H9 (cell line): Measurements from ENCODE around the gene IL3RA. TPM values are rescaled to one million over a fixed set of nuclear protein-coding genes. Genes with fewer than 3 reads are reported as not detected.

Experiments
- DNase-seq: peaks from one replicate; pipeline ENCODE4 v3.0.0-alpha.2; 2017
- H2AFZ ChIP-seq: one replicate; pipeline ENCODE4 v1.6.1; 2013; ENCODE audit warnings: mild to moderate bottlenecking, low read length, control low read depth, moderate library complexity
- H2AK5ac ChIP-seq: 2 replicates; pipeline ENCODE4 v1.6.1; 2013; ENCODE audit warnings: low read length, control low read depth, mixed read lengths; ENCODE audit not compliant: insufficient read length
- H2BK120ac ChIP-seq: one replicate; pipeline ENCODE4 v1.6.1; 2013; ENCODE audit warnings: low read depth, mild to moderate bottlenecking, low read length, control low read depth, inconsistent platforms; ENCODE audit not compliant: poor library complexity, severe bottlenecking
- H2BK12ac ChIP-seq: 2 replicates; pipeline ENCODE4 v1.6.1; 2013; ENCODE audit warnings: low read length, control low read depth, mixed read lengths, low read depth; ENCODE audit not compliant: insufficient read length
- H2BK15ac ChIP-seq: 2 replicates; pipeline ENCODE4 v1.6.1; 2013; ENCODE audit warnings: low read depth, low read length, control low read depth
- H2BK20ac ChIP-seq: one replicate; pipeline ENCODE4 v1.6.1; 2013; ENCODE audit warnings: low read depth, mild to moderate bottlenecking, low read length, control low read depth, inconsistent platforms; ENCODE audit not compliant: poor library complexity, severe bottlenecking
- H2BK5ac ChIP-seq: 2 replicates; pipeline ENCODE4 v1.6.1; 2013; ENCODE audit warnings: low read length, control low read depth, mixed read lengths; ENCODE audit not compliant: insufficient read length
- H3K14ac ChIP-seq: 2 replicates; pipeline ENCODE4 v1.6.1; 2013; ENCODE audit warnings: low read length, control low read depth; ENCODE audit not compliant: insufficient read depth
- H3K18ac ChIP-seq: 2 replicates; pipeline ENCODE4 v1.6.1; 2013; ENCODE audit warnings: low read depth, mild to moderate bottlenecking, mixed read lengths, low read length, control low read depth; ENCODE audit not compliant: insufficient read length
- H3K23ac ChIP-seq: 2 replicates; pipeline ENCODE4 v1.6.1; 2013; ENCODE audit warnings: low read length, control low read depth, mixed read lengths, low read depth; ENCODE audit not compliant: insufficient read length
- H3K23me2 ChIP-seq: 2 replicates; pipeline ENCODE4 v1.6.1; 2013; ENCODE audit warnings: low read depth, mild to moderate bottlenecking, mixed read lengths, low read length, control low read depth; ENCODE audit not compliant: insufficient read length, poor library complexity, severe bottlenecking
- H3K27ac ChIP-seq: 2 replicates; pipeline ENCODE4 v1.5.1; 2013; ENCODE audit warnings: low read length, control low read depth, mixed read lengths, low read depth; ENCODE audit not compliant: insufficient read length
- H3K27me3 ChIP-seq: 2 replicates; pipeline ENCODE4 v1.6.1; 2013; ENCODE audit warnings: low read length, control low read depth, inconsistent platforms; ENCODE audit not compliant: insufficient read depth
- H3K4ac ChIP-seq: 2 replicates; pipeline ENCODE4 v1.6.1; 2013; ENCODE audit warnings: low read depth, mild to moderate bottlenecking, control low read depth, inconsistent platforms, low read length, moderate library complexity
- H3K4me1 ChIP-seq: 2 replicates; pipeline ENCODE4 v1.6.1; 2013; ENCODE audit warnings: low read length, control low read depth, inconsistent platforms; ENCODE audit not compliant: insufficient read depth
- H3K4me2 ChIP-seq: 2 replicates; pipeline ENCODE4 v1.6.1; 2013; ENCODE audit warnings: low read length, control low read depth, mixed read lengths; ENCODE audit not compliant: insufficient read length, insufficient read depth
- H3K56ac ChIP-seq: 2 replicates; pipeline ENCODE4 v1.6.1; 2013; ENCODE audit warnings: low read depth, mild to moderate bottlenecking, mixed read lengths, low read length, control low read depth; ENCODE audit not compliant: insufficient read length
- H3K79me1 ChIP-seq: 2 replicates; pipeline ENCODE4 v1.6.1; 2013; ENCODE audit warnings: low read depth, mild to moderate bottlenecking, moderate library complexity, low read length, control low read depth, inconsistent platforms; ENCODE audit not compliant: insufficient read depth, poor library complexity, severe bottlenecking
- H3K79me2 ChIP-seq: 2 replicates; pipeline ENCODE4 v1.6.1; 2013; ENCODE audit warnings: low read length, control low read depth, inconsistent platforms; ENCODE audit not compliant: insufficient read depth
- H3K9ac ChIP-seq: 2 replicates; pipeline ENCODE4 v1.6.1; 2013; ENCODE audit warnings: low read length, control low read depth, mixed read lengths; ENCODE audit not compliant: insufficient read length; ENCODE audit errors: extremely low read depth
- H3K9me3 ChIP-seq: one replicate; pipeline ENCODE4 v1.6.1; 2013; ENCODE audit warnings: low read depth, low read length, inconsistent platforms; ENCODE audit not compliant: control insufficient read depth
- H3T11ph ChIP-seq: one replicate; pipeline ENCODE4 v1.6.1; 2013; ENCODE audit warnings: mild to moderate bottlenecking, low read length, control low read depth, inconsistent platforms
- H4K20me1 ChIP-seq: one replicate; pipeline ENCODE4 v1.6.1; 2013; ENCODE audit not compliant: control insufficient read depth, insufficient read length, insufficient read depth
- H4K5ac ChIP-seq: 2 replicates; pipeline ENCODE4 v1.6.1; 2013; ENCODE audit warnings: low read depth, mild to moderate bottlenecking, mixed read lengths, low read length, control low read depth; ENCODE audit not compliant: insufficient read length
- H4K8ac ChIP-seq: replicated peaks from 2 replicates; pipeline ENCODE4 v1.6.1; 2013; ENCODE audit warnings: low read length, control low read depth, mixed read lengths, low read depth; ENCODE audit not compliant: insufficient read length
- H4K91ac ChIP-seq: 2 replicates; pipeline ENCODE4 v1.6.1; 2013; ENCODE audit warnings: low read depth, mild to moderate bottlenecking, moderate library complexity, mixed read lengths, low read length, control low read depth; ENCODE audit not compliant: insufficient read length
- H3K27ac Mint-ChIP-seq, 3 experiments: 2 replicates in 2 of 3; 3 replicates in 1 of 3; pipeline ENCODE4 v1.8.0; 2020 to 2021; ENCODE audit warnings: mixed read lengths in 3 of 3, mild to moderate bottlenecking in 1 of 3, moderate library complexity in 1 of 3
- H3K27me3 Mint-ChIP-seq: 2 replicates; pipeline ENCODE4 v1.8.0; 2021; ENCODE audit warnings: low read depth, mild to moderate bottlenecking, moderate library complexity, mixed read lengths
- H3K36me3 Mint-ChIP-seq, 3 experiments: 2 replicates in 2 of 3; 3 replicates in 1 of 3; pipeline ENCODE4 v1.8.0; 2020 to 2021; ENCODE audit warnings: low read depth in 3 of 3, mixed read lengths in 3 of 3; ENCODE audit not compliant: insufficient read depth in 1 of 3
- H3K4me1 Mint-ChIP-seq, 2 experiments: 2 replicates each; pipeline ENCODE4 v1.8.0; 2020; ENCODE audit warnings: mixed read lengths in 2 of 2
- H3K4me3 Mint-ChIP-seq, 2 experiments: 2 replicates in 1 of 2; 3 replicates in 1 of 2; pipeline ENCODE4 v1.8.0; 2020 to 2021; ENCODE audit warnings: mild to moderate bottlenecking in 2 of 2, mixed read lengths in 2 of 2, moderate library complexity in 1 of 2
- H3K9me3 Mint-ChIP-seq, 2 experiments: 2 replicates in 1 of 2; 3 replicates in 1 of 2; pipeline ENCODE4 v1.8.0; 2020; ENCODE audit warnings: mild to moderate bottlenecking in 2 of 2, mixed read lengths in 2 of 2, moderate library complexity in 1 of 2
- WGBS: extraction: QIAGEN DNeasy Blood & Tissue Kit; methylation state at CpG from one replicate; pipeline ENCODE4 v1.1.7; 2013; ENCODE audit warnings: missing lambda C conversion rate, low lambda C conversion rate, mixed read lengths; ENCODE audit not compliant: insufficient read length; ENCODE audit errors: extremely low coverage; 5-methylcytosine and 5-hydroxymethylcytosine counted together
- total RNA-seq: library from RNA; stranded (reverse); gene quantifications from 2 replicates; pipeline ENCODE4 v1.2.1, GENCODE V29; 2021
- TF ChIP-seq, protein P1 (sequence below): fragments of 200-600 bp; sonication (generic); conservative IDR thresholded peaks from 3 replicates; pipeline ENCODE4 v1.8.0; 2021; ENCODE audit warnings: antibody characterized with exemption, mild to moderate bottlenecking

The IL3RA gene
- total RNA-seq, 1 experiment from 2014 or later, result 0.24 TPM

DNA sequence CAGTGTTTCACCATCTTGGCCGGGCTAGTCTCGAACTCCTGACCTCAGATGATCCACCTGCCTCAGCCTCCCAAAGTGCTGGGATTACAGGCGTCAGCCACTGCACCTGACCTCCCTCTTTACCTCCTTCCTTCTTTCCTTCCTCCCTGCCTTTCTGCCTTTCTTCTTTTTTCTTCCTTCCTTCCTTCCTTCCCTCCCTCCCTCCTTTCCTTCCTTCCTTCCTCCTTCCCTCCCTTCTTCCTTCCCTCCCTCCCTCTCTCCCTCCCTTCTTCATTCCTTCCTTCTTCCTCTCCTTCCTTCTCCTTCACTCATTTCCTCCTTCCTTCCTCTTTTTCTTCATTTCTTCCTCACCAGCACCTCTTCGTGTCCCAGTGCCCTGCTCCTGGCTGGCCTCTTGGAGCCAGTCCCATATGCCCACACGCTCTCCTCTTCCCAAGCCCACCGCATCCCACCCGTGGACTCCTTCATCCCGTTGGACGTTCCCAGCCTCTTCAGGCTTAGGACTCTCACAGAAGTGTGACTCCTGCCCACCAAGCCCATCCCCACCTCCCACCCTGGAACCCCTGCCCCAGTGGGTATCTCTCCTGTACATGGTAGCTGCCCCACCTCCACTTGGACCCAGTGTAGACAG, 45.4 kb upstream of the IL3RA start:
- H3K4me2 ChIP-seq, result no peak overlapping the region
- no peaks in the 10 kb centered on the region for H3K79me1 ChIP-seq
- no peak overlapping the region for H3T11ph ChIP-seq
- no peak overlapping the region for H4K8ac ChIP-seq
- no peak overlapping the region for H3K56ac ChIP-seq
- H3K27ac ChIP-seq, result no peak overlapping the region
- Mint-ChIP-seq H3K9me3 (peaks cover 7 to 12% of the 10 kb centered on the region in 2 experiments), H3K27ac (no peak overlapping the region; a peak in 1 of 7 replicates), H3K27me3 (no peaks in the 10 kb centered on the region; the same call in none of the 2 replicates), H3K4me3 (no peak overlapping the region), H3K36me3 (peaks cover 18 to 39% (median 26%) of the 10 kb centered on the region in 3 experiments), H3K4me1 (peaks cover 0 to 3% of the 10 kb centered on the region in 2 experiments; a peak in 1 of 4 replicates)
- no peak overlapping the region for H2BK120ac ChIP-seq
- H3K4ac ChIP-seq, result no peak overlapping the region
- no CpG with 5 or more reads among the region's 9 CpGs for WGBS
- no peaks in the 10 kb centered on the region for H3K79me2 ChIP-seq
- TF ChIP-seq, protein P1, sequence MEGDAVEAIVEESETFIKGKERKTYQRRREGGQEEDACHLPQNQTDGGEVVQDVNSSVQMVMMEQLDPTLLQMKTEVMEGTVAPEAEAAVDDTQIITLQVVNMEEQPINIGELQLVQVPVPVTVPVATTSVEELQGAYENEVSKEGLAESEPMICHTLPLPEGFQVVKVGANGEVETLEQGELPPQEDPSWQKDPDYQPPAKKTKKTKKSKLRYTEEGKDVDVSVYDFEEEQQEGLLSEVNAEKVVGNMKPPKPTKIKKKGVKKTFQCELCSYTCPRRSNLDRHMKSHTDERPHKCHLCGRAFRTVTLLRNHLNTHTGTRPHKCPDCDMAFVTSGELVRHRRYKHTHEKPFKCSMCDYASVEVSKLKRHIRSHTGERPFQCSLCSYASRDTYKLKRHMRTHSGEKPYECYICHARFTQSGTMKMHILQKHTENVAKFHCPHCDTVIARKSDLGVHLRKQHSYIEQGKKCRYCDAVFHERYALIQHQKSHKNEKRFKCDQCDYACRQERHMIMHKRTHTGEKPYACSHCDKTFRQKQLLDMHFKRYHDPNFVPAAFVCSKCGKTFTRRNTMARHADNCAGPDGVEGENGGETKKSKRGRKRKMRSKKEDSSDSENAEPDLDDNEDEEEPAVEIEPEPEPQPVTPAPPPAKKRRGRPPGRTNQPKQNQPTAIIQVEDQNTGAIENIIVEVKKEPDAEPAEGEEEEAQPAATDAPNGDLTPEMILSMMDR, result no peak
- no peak overlapping the region for H3K14ac ChIP-seq
- H2AFZ ChIP-seq, result no peak overlapping the region
- H3K27me3 ChIP-seq, result no peaks in the 10 kb centered on the region
- no peak overlapping the region for H2AK5ac ChIP-seq
- no peaks in the 10 kb centered on the region for H3K4me1 ChIP-seq
- H4K5ac ChIP-seq, result no peak overlapping the region
- H4K20me1 ChIP-seq, result peaks cover 2% of the 10 kb centered on the region
- H2BK15ac ChIP-seq, result no peak overlapping the region
- no peaks in the 10 kb centered on the region for H3K9me3 ChIP-seq
- H3K18ac ChIP-seq, result no peak overlapping the region
- no peak overlapping the region for H2BK12ac ChIP-seq
- H3K9ac ChIP-seq, result no peak overlapping the region
- H2BK20ac ChIP-seq, result no peak overlapping the region
- no peak overlapping the region for H2BK5ac ChIP-seq
- H3K23ac ChIP-seq, result no peak overlapping the region
- no peaks in the 10 kb centered on the region for H3K23me2 ChIP-seq
- H4K91ac ChIP-seq, result no peak overlapping the region
- no peak for DNase-seq
